HCEC 1CT (cell line): ENCODE measurements around the gene SHISAL1.
"Not testable (repeated sequence)": the region's sequence is repeated elsewhere in the genome, so short reads cannot be mapped to it uniquely, and the experiment has no call there.

Experiments used
- DNase-seq: peaks from one replicate; pipeline ENCODE4 v3.0.0-alpha.2; 2017

The SHISAL1 gene

DNA sequence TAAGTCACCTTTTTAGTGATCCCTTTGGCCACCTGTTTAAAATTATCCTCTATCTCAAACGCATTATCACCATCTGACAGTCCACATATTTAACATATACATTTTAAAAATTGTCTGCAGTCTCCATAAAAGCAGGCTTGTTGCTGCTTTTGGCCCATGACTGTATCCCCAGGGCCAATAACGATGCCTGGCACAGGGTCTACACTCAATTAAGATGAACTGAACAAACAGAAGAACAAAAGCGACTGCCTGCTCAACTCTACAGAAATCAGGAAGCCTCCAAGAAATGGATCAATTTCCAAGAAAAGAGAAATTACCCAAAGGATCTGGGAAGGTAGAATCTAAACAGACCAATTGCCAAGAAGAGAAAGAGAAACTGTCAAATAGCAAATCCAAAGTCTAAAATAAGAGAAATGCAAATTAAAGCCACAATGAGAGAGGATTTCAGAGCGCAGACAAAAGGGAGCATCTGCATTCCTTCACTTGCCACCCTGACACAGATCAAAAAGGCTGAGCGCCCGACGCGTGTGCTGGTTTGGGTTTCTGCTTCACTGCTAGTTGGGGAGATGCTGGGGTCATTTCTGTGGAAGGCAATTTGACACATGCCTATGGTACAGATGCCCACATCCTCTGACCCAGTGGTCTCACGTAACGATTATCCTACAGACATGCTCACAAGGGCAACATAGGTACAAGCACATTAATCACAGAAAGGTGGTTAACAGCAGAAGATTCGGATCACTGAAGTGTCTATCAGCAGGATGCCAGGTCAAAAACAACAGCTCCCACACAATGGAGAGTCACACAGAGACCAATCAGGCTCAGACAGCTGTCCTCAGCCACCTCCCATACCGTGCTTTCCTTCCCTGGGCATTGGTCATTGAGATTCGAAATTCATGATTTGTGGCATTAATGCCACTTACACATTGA, 55.9 kb downstream of the SHISAL1 start:
- no peak for DNase-seq

DNA sequence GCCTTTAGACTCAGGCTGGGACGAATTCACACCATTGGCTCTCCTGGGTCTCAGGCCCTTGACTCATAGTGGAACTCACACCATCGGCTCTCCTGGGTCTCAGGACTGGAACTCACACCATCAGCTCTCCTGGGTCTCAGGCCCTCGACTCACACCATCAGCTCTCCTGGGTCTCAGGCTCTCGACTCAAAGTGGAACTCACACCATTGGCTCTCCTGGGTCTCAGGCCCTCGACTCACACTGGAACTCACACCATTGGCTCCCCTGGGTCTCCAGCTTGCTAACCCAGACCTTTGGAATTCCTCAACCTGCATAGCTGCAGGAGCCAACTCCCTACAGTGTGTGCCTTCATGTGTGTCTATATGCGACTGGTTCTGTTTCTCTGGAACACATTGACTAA, 56.7 kb downstream of the SHISAL1 start:
- no peak for DNase-seq

DNA sequence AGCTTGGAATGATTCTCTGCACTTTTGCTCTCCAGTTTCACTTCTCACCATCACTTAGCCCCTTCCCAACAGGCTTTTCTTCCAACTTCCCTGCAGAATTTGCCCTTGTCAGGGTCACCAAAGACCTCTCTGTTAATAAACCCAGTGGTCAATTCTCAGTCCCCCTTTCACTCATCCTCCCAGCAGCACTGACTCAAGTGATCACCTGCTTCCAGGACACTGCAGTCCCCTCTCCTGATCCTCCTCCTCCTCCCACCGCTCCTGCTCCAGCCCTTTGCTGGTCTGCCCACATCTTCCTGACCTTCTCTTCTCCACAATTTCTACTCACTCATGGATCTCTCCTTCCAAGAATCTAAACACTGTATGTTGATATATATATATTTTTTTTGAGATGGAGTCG, 57.9 kb downstream of the SHISAL1 start:
- DNase-seq, result no peak

DNA sequence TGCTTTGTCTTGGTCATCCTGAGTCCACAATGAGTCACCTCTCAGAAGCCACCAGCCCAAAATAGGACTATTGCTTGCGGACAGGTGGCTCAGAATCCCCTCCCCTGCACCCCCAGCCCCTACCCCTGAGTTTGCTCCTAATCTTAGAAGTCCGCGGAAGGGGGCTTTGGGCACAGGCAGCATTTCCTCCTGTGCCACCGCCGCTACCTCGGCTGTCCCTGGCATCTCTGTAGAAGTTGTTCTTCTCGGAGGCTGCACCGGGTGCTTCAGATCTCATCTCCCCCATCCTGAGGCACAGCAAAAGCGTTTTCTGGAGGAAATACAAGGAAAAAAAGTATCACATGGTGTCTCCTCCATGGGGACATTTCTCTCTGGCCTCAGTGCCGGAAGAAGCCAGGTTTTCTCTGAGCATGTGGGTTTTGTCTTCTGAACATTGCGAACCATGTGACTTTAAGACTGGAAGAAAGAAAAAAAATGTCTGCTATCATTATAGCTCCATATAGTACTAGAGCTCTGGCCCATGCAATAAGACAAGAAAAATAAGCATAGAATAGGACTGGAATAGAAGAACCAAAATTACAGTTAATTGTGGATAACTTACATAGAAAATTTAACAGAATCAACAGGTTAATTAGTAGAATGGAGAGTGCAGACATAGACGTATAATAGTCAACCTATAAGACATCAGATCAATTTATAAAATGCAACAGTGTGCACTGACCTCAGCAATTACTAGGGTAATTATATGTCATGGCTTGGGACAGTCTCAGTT, 63.2 kb downstream of the SHISAL1 start:
- DNase-seq, result no peak

DNA sequence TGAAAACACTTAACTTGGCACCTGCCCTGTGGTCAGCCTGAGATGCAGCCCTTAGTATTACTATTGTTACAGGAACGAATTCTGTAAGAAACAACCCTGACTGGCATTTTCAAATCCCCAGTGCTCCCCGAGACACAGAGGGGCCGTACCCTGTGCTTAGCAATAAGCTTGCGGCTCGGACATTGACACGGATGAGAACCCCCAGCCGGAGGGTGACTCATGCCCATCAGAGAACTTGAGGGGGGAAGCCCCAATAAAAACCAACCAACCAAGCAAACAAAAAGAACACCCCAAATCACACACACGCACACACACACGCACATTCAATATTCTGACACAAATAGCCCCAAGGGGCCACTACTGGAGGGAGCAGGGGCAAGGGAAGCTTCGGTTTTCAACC, 63.8 kb downstream of the SHISAL1 start:
- DNase-seq, result no peak

DNA sequence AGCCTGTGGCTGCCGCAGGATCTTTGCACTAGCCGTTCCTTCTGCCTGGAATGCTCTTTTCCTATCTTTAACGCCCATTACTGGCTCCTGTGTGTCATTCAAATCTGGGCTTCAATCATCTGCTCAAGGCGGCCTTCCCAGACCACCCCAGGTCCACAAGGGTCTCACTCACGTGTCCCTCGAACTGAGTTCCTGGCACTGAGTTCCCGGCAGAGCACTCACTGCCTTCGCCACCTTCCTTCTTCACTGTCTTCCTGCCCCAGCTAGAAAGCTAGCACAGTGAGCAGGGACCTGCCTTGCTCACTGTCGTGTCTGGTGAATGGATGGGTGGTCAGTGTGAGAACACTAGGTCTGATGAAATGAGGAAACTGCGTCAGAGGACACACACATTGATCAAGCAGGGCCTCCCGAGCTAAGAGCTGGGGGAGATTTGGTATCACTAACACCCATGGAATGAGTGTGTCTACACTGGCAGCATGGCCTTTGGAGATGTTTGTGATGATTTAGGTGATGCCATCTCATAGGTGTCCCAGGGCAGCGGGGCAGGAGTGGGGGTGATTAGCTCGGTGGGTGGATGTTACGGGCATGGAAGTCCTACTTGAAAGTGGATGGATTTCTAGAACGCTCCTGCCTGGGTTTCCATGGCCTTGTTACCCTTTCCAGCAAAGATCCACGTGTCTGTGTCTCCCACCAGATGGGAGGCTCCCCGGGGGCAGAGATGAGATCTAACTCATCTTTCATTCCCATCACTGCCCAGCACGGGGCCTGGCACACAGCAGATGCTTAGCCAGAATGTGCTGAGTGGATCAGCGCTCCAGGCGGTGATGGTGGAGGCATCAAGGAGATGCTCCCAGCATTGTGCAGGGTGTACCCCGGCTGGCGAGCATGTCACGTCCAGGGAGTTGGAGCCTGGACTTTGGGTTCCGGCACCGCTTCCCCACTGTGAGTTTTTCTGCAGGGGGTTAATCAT, 64.5 kb downstream of the SHISAL1 start:
- DNase-seq, result no peak

DNA sequence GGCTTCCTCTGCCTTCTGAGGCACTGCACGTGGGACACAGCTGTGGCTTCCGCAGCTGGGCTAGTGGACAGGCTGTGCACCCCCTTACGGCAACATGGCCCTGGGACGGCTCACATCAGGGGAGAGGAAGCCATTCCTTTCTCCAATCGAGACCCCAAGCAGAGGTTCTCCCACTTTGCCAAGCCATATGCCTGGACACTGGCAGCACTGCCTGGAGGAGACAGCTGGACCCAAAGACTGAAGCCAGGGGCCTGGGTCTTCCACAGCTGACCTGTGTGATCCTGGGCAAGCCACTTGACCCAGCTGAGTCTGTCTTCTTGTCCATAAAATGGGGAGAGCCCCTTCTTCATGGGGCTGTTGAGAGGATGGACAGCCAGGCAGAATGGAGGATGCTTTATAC, 65.4 kb downstream of the SHISAL1 start:
- no peak for DNase-seq

DNA sequence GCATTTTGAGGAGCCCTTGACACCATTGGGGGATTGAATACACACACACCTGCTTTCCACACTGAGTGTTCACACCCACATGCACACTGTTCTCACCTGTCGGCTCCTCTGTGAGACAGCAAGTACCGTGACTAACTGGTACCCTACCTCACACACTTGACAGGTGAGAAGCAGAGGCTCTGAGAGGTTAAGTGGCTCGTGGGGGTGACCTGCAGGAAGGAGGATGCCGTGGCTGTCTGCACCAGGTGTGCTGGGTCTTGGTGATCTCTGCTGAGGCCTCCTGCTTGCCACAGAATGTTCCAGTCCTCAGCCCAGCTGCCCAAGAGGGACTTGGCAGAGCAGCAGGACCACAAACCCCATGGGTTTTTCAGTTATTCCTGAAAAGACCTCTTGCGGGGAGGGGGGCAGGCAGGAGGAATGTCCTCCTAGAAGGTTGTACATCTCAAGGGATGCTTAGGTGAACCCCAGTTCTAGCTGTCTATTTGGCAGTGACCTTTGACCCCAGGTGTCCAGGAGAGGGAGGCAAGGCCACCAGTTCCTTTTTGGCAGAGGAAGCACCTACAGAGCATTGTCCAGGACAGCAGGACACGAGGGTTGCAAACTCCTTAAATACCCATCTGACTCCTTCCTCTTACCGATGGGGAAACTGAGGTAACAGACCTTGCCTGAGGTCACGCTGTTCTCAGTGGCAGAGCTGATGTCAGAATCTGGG, 66.0 kb downstream of the SHISAL1 start:
- no peak for DNase-seq

DNA sequence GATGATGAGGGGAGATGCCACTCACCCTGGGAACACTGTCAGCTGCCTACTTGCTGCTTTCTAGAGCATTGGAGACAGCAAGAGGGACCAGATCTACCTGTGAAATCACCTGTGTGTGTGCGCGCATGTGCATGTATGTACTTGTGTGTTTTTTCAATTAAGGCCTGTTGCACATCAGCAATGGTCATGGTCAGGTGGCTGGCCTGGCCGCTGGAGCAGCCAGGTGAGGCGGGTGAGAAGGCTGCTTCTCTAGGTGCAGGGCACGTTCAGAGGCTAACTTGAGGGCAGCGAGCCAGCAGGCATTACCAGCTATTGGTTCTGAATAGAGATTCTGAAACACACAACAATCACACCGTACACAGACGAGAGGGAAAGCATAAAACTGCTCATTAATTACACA, 66.9 kb downstream of the SHISAL1 start:
- no peak for DNase-seq

DNA sequence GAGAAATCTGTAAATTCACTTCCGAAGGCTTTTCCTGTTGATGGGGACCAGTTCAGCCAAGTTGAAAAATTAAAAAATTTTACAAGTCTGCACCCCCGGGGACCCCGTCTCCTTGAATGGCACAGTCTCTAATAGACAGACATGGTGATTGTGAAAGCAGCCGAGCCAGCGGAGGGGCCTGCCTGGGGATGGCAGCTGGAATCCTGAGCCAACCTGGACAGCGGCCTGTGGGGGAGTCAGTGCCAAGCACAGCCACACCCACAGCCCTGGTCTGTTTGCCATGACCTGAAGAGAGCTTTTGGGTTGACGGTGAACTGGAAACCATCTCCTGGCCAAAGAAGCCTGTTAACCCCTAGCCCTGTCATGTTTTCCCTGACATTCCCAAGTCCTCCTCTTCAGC, 67.3 kb downstream of the SHISAL1 start:
- DNase-seq, result no peak

DNA sequence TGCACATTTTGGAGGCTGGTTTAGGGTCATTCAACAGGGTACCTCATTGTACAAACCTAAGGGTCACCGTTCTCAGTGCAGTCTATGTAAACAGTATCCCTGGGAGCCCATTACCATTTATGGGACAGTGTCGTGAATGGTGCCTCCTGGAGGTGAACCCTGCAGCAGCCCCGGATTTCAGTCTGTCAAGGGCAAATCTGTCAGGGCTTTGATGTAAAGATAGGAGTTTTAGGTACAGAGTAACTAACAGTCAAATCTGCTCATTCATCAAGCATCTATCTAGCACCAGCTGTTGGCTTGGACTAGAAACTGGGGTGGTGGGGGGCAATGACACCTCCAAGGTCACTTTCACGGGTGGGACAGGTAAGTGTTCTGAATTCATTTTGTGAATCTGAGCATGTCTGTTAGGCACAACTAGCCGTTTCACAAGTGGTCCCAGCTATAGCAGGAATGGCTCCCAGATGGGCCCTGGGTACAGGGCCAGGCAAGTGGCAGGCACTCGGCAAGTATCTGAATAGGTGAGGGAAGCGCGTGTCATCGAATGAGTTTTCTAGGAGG, 68.4 kb downstream of the SHISAL1 start:
- DNase-seq, result no peak

DNA sequence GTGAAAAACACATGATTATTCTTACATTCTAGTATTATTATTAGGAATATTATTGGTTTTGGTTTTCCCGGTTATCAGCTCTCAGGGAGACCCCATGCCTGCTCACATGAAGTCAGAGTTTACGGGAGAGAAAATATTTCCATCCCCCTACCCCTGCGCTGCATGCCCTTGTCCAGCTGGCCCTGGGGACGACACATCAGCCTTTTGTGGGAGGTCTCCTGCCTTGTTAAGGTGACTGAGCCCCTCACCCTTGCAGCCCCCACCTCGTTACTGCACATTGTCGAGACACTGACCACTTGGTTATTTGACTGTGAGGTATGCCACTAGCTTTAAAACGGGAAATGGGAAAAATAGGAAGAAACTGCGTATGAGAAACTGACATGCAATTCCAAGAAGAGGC, 69.0 kb downstream of the SHISAL1 start:
- DNase-seq, result no peak

DNA sequence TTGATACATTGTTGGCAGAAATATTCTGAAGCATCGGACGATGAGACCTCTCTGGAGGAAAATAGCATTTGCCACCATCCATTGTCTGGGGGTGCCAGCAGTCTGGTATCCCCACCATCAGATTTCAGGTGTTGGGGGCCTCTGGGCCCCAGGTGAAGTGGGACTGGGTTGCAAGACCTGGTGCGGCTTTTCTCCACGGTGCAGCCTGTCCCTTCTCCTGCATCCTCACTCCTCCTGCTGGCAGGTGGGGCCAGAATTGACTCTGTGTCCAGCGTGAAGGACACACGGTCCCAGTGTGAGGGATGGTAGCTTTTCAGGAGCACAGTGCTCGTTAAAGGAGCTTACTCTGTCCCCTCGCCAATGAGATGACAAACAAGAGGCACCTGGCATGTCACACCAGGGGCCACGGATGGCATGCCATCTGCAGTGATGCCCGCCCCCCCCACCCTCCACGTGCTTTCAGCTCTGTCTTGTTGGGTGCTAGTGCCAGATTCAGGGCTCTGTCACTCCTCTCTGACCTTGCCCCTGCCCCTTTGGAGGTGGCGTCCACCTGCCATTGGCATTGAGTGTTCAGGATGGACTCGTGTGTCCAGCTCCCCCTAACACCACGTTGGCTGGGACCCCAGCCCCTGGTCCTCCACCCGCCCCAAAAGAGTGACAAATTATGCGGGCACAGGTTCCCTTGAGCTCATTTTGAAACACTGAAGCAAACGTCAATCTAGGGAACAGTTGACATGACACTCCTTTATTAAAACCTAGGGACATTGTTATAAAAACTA, 69.6 kb downstream of the SHISAL1 start:
- DNase-seq, result no peak

DNA sequence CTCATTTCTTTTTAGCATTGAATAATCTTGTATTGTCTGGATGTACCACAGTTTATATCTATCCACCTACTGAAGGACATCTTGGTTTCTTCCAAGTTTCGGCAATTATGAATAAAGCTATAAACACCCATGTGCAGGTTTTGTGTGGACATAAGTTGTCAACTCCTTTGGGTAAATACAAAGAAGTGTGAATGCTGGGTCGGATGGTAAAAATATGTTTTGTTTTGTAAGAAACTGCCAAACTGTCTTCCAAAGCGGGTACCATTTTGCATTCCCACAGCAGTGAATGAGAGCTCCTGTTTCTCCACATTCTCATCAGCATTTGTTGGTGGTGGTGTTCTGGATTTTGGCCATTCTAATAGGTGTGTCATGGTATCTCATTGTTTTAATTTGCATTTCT, 71.6 kb downstream of the SHISAL1 start:
- not testable (repeated sequence) for DNase-seq

DNA sequence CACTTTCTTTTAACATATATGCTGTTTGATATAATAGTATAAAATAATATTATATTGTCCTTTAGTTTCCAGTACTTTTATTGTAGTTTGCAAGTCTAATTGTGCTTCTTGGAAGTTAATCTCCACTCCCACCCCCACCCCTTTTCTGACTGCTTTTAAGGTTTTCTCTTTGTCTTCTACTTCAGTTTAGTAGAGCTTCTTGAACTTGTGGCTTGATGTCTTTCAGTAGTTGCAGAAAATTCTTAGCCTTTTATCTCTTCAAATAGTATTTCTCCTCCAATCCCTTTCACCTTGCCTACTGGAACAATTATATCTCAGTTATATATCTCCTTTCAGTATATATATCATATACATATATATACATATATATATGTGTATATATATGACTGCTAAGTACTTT, 75.5 kb downstream of the SHISAL1 start:
- no peak for DNase-seq

DNA sequence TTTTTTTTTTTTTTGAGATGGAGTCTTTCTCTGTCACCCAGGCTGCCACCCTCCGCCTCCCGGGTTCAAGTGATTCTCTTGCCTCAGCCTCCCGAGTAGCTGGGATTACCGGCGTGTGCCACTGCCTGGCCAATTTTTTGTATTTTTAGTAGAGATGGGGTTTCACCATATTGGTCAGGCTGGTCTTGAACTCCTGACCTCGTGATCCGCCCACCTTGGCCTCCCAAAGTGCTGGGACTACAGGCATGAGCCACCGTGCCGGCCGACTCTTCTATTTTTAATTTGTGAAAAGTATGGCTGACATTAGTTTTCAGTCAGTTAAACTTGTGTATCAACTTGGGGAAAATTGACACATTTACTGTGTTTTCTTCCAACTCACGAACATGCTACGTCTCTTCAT, 78.4 kb downstream of the SHISAL1 start:
- DNase-seq, result not testable (repeated sequence)

DNA sequence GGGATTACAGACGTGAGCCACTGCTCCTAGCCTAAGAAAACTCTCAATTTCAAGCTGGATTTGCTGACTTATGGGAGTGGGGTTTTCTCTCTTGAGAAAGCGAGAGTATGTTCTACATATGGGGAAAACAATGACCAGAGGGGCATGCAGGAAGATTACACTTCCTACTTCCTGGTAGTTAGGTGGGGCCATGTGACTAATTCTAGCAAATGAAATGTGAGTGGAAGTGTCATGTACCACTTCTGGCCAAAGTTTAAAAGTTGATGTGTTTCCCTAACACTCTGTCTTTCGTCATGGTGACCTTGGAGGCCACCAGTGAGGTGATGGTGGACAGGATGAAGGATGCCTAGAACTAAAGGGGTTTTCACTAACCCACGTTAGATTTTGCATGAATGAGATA, 81.5 kb downstream of the SHISAL1 start:
- DNase-seq, result no peak

DNA sequence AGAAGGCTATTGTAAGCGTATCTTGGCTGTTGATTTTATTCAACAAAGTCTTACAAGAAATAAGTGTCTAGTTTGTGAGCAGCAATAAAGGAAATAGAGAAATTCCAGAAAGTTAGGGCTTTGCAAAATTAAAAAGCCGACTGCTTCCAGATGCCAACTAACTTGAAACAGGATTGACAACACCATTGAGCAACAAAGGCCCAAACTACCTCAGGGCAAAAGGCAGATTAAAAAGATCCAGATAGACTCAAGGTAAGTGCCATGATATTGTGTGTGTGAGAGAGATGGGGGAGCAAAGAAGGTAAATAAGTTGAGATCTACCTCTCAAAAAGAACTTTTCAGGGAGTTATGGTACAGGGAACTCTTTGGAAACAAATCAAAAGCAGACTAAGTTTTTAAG, 82.9 kb downstream of the SHISAL1 start:
- no peak for DNase-seq

DNA sequence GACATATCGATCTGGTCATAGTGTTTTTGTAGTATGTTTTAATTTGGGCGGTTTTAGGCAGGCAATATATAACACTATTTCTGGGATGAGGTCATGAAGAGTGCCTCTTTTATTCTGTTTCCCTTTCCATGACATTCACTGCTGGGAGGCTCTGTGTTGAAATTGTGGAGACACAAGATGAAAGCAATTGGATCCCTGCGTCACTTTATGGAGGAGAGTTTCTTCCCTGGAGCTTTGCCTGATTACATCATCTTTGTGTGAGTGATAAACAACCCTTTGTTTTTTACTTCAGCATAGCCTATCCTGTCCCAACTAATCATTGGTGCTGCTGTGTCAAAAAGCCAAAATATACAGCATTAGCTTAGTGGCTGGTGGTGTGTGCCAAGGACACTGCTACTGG, 83.4 kb downstream of the SHISAL1 start:
- no peak for DNase-seq

DNA sequence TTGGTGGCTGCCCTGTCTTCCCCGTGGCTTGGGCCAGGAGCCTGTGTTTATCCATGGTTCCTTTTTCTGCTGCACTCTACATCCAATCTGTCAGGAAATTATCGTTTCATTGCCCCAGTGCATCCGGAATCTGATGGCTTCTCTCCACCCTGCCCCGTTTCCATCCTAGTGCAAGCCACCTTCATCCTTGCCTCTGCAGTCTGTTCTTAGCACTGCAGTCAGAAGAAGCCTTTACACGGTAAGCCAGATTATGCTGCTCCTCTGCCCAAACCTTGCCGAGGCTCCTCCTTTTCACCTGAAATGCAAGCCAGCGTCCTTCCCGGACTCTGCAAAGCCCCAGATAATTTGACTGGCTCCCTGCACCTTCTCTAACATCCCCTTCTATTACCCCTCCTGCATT, 86.9 kb downstream of the SHISAL1 start:
- DNase-seq, result no peak

DNA sequence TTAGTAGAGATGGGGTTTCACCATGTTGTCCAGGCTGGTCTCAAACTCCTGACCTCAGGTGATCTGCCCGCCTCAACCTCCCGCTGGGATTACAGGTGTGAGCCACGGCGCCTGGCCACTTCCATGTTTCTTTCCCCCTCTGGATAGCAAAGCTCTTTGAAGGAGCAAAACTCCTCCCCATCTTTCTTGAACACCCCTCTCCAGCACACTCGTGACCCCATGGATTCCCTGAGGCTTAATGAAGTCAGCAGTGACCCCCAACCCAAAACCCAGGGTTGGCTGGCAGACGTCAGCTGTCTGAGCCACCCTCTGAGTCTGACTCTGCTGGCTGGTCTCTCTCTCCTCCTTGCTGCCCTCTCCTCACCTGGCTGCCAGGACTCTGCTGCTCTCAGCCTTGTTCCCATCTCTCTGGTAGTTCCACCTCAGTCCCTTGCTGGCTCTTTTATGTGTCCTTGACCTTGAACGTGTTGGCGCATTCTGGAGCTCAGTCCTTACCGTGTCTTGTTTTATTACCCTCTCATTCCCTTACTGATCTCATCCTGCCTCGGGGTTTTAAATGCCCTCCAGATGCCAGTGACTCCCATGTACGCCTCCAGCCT, 87.6 kb downstream of the SHISAL1 start:
- DNase-seq, result no peak
